ENCODE data around the gene SLC11A1.

SLC11A1 gene

GRCh38 chr2:218435003-218435982 is 53.2 kb downstream of the SLC11A1 start:
- no peak for DNase-seq (ENCODE audit: low read depth)

GRCh38 chr2:218436992-218437391 is 54.9 kb downstream of the SLC11A1 start:
- no peak for DNase-seq (ENCODE audit: low read depth)

GRCh38 chr2:218437969-218438368 is 55.9 kb downstream of the SLC11A1 start:
- DNase-seq (ENCODE audit: low read depth): no peak

- DNase-seq (ENCODE audit: low read depth): no peak
These were observed 56.5 kb downstream of the SLC11A1 start for GRCh38 chr2:218438596-218438995.

- DNase-seq (ENCODE audit: low read depth): no peak
These were observed 62.8 kb downstream of the SLC11A1 start for GRCh38 chr2:218444692-218445357.

- DNase-seq (ENCODE audit: low read depth): no peak
These were observed 63.5 kb downstream of the SLC11A1 start for GRCh38 chr2:218445602-218446001.
